ENCODE data around the gene DSCAM. TPM values are rescaled to one million over a fixed set of nuclear protein-coding genes. Genes with fewer than 3 reads are reported as not detected.

The DSCAM gene
- total and polyA plus RNA-seq, 3 donors from 2014 or later, result 0.70 to 2.3 (median 2.0) TPM

DNA sequence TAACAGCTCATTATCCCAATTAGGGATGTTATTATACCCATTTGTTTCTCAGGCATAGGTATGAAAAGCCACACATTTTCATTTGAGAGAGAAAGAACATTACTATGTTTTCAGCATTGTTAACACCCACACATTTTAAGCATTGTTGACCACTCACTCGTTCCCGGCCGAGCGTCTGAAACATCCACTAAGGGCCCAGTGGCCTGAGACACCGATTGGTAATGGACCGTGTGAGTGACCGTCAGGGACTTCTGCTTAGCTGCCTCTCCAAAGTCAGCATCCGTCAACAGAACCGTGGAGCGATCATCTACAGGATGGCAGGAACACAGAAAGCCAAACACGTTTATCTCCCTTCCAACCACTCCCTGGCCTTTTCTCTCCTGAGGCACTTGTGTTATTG lies 795.2 kb downstream of the DSCAM start:
- 87 to 90% methylated on average over 11 of the region's 11 CpGs for WGBS, 2 donors
- DNase-seq, result no peak
- no peaks in the 10 kb centered on the region for H3K9me3 ChIP-seq
- no peak overlapping the region for H3K4me3 ChIP-seq
- intact Hi-C loops (cut with DNase I; ENCODE audit: low total_unique reads), result no loop called here
- H3K27ac ChIP-seq, result no peak overlapping the region
- no peak for TF ChIP-seq POLR2A (IDR thresholded peaks at IDR 0.05)
- TF ChIP-seq, protein P1, sequence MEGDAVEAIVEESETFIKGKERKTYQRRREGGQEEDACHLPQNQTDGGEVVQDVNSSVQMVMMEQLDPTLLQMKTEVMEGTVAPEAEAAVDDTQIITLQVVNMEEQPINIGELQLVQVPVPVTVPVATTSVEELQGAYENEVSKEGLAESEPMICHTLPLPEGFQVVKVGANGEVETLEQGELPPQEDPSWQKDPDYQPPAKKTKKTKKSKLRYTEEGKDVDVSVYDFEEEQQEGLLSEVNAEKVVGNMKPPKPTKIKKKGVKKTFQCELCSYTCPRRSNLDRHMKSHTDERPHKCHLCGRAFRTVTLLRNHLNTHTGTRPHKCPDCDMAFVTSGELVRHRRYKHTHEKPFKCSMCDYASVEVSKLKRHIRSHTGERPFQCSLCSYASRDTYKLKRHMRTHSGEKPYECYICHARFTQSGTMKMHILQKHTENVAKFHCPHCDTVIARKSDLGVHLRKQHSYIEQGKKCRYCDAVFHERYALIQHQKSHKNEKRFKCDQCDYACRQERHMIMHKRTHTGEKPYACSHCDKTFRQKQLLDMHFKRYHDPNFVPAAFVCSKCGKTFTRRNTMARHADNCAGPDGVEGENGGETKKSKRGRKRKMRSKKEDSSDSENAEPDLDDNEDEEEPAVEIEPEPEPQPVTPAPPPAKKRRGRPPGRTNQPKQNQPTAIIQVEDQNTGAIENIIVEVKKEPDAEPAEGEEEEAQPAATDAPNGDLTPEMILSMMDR (IDR thresholded peaks at IDR 0.05), result no peak
- H3K4me1 ChIP-seq, result no peaks in the 10 kb centered on the region
- H3K36me3 ChIP-seq (ENCODE audit: low read depth, missing control alignments), result no peaks in the 10 kb centered on the region
- H3K27me3 ChIP-seq, result no peaks in the 10 kb centered on the region

DNA sequence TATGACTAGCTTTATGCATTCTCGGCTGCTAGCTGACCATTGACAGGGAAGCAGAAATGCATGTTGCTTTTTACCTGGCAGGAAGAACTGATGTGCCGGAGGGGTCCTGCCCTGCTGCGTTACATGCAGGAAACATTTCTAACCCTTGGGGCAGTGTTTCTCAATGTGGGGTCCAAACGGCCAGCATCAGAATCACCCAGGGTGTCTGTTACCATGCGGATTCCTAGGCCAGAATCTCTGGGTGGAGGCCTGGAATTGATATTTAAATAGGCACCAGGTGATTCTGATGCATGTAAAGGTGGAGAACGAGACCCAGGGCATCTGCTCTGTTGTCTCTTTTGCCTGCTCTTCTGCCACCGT lies 797.0 kb downstream of the DSCAM start:
- 62 to 67% methylated on average over 7 of the region's 7 CpGs for WGBS, 2 donors
- DNase-seq, result no peak
- Histone ChIP-seq H3K27ac (no peak overlapping the region), H3K4me1 (no peaks in the 10 kb centered on the region), H3K4me3 (no peak overlapping the region), H3K27me3 (no peaks in the 10 kb centered on the region), H3K36me3 (ENCODE audit: low read depth, missing control alignments) (no peaks in the 10 kb centered on the region), H3K9me3 (no peaks in the 10 kb centered on the region)
- intact Hi-C loops (cut with DNase I; ENCODE audit: low total_unique reads), result no loop called here
- no peak for TF ChIP-seq POLR2A (IDR thresholded peaks at IDR 0.05)
- TF ChIP-seq, protein P1 (IDR thresholded peaks at IDR 0.05), result no peak

DNA sequence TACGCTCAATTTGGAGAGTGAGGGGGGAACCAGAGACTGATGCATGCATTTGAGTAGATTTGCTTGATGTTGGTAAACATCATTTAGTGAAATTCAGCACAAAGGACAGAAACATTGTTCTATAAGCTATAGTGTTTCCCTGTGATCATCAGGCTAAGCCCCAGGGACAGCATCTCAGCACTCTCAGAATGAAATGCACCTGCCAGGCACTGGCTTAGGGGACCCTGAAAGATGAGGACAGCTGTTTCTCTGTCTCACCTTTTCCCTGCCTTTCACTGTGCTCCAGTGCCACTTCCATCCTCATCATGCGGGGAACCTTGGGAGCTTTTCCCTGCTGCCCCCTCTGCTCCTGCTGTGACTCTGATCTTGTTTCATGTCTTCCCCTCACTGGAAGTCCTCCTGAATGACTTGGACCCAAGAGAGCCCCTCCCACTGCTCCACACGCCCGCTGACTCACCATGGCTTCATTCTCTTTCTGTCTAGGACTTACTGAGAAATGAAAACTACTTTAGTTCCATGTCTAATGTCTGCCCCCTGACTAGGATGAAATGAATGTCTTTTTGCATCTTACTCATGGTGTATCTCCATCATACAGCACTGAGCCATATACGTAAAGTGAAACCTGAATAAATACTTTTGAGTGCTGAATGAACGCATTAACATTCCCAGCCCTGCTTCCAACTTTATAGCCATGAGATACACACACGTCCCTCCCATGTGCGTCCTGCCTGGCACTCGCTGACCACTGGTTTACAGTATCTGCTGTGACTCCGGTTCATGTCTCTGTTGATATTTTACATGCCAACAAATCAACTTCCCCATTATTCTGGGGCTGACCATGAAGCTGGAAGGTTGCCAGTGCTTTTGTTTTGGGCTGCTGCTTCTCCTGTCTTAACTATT lies 797.7 kb downstream of the DSCAM start:
- H3K27me3 ChIP-seq, result no peaks in the 10 kb centered on the region
- no peak for TF ChIP-seq POLR2A (IDR thresholded peaks at IDR 0.05)
- TF ChIP-seq, protein P1 (IDR thresholded peaks at IDR 0.05), result no peak
- WGBS, 2 donors, result 65 to 67% methylated on average over 10 of the region's 10 CpGs
- H3K4me1 ChIP-seq, result no peaks in the 10 kb centered on the region
- H3K27ac ChIP-seq, result no peak overlapping the region
- DNase-seq, result no peak
- no peak overlapping the region for H3K4me3 ChIP-seq
- no peaks in the 10 kb centered on the region for H3K36me3 ChIP-seq (ENCODE audit: low read depth, missing control alignments)
- intact Hi-C loops (cut with DNase I; ENCODE audit: low total_unique reads), result no loop called here
- H3K9me3 ChIP-seq, result no peaks in the 10 kb centered on the region

DNA sequence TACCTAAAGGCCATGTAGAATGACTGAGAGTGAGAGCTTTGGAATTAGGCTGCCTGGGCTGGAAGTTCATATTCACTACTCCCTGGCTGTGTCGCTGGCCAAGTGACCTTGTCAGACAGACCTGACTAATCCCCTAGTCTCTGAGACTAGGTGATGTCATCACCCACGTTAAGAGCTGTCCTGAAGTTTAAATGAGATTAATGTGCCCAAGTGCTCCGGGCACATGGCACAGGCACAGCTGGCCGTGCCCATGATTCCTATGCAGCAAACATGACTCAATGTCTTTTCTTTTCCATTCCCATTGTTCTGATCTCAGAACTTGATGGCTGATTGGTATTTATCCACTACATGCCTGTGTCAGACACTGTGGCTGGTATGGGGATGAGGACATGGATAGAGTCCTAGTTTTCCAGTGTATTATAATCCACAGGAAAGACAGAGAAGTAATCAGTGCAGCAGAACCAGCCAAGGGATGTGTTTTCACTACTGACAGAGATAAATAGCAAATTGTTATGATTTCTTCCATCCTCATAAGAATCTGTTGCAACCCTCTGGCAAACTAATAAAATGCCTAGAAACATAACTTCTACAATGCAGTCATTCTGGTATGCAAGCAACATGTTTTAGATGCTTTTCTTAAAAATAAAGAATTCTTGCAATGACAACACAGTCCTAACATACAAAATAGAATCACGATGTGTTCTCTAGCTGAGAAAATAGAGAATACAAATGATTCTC lies 798.8 kb downstream of the DSCAM start:
- H3K27me3 ChIP-seq, result no peaks in the 10 kb centered on the region
- intact Hi-C loops (cut with DNase I; ENCODE audit: low total_unique reads), result no loop called here
- no peaks in the 10 kb centered on the region for H3K36me3 ChIP-seq (ENCODE audit: low read depth, missing control alignments)
- WGBS, 2 donors, result 76 to 78% methylated on average over 5 of the region's 5 CpGs
- TF ChIP-seq, protein P1 (IDR thresholded peaks at IDR 0.05), result no peak
- no peak for TF ChIP-seq POLR2A (IDR thresholded peaks at IDR 0.05)
- no peaks in the 10 kb centered on the region for H3K9me3 ChIP-seq
- no peak overlapping the region for H3K4me3 ChIP-seq
- no peaks in the 10 kb centered on the region for H3K4me1 ChIP-seq
- no peak overlapping the region for H3K27ac ChIP-seq
- no peak for DNase-seq
